Measurements from ENCODE around the gene CTNNA2.

CTNNA2 gene

DNA sequence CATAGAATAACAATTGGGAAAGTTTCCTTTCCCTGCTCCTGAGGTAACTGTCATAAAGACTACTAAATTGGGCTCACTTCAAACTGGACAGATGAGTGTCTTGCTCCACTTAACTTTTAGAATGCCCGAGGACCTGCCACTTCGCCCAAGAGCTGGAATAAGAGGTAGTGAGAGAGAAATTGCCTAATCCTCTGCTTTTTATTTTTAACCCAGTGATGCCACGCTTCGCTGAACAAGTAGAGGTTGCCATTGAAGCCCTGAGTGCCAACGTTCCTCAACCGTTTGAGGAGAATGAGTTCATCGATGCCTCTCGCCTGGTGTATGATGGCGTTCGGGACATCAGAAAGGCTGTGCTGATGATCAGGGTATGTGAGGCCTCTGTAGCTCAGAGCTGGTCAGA lies 1061.1 kb downstream of the CTNNA2 start:
- H3K4me3 ChIP-seq (ENCODE audit: low read depth, low read length): no peak overlapping the region
- no peaks in the 10 kb centered on the region for H3K36me3 ChIP-seq (replicated peaks)
- no peak for DNase-seq
- TF ChIP-seq, protein P1, sequence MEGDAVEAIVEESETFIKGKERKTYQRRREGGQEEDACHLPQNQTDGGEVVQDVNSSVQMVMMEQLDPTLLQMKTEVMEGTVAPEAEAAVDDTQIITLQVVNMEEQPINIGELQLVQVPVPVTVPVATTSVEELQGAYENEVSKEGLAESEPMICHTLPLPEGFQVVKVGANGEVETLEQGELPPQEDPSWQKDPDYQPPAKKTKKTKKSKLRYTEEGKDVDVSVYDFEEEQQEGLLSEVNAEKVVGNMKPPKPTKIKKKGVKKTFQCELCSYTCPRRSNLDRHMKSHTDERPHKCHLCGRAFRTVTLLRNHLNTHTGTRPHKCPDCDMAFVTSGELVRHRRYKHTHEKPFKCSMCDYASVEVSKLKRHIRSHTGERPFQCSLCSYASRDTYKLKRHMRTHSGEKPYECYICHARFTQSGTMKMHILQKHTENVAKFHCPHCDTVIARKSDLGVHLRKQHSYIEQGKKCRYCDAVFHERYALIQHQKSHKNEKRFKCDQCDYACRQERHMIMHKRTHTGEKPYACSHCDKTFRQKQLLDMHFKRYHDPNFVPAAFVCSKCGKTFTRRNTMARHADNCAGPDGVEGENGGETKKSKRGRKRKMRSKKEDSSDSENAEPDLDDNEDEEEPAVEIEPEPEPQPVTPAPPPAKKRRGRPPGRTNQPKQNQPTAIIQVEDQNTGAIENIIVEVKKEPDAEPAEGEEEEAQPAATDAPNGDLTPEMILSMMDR (IDR thresholded peaks at IDR 0.05; ENCODE audit: low read depth, low read length, missing control alignments): no peak
- in situ Hi-C loops (cut with HindIII; ENCODE audit: low pct_ligation_motif_present, low sequenced_read_pairs): no loop called here
- no peaks in the 10 kb centered on the region for H3K27me3 ChIP-seq (replicated peaks)
- no peak overlapping the region for H3K27ac ChIP-seq

DNA sequence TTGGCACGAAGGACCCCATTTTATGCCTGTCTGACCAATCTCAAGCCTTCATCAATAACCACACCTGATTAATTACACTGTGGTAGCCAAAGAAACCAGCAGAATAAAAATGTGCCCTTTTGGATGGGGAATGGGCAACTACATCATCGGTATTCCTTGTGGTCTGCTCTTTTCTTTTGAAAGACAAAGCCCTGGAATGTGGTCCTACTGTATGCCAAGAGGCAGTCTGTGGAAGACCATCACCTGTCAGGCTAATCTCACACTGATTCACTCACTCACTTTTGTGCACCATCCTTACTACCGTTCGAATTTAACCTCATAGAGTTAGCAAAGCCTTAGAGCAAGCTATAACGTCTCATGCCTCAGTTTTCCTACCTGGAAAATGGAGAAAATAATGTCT lies 1066.9 kb downstream of the CTNNA2 start:
- Histone ChIP-seq H3K36me3 (replicated peaks) (no peaks in the 10 kb centered on the region), H3K27ac (no peak overlapping the region), H3K27me3 (replicated peaks) (no peaks in the 10 kb centered on the region), H3K4me3 (ENCODE audit: low read depth, low read length) (no peak overlapping the region)
- in situ Hi-C loops (cut with HindIII; ENCODE audit: low pct_ligation_motif_present, low sequenced_read_pairs): no loop called here
- DNase-seq: no peak
- TF ChIP-seq, protein P1 (IDR thresholded peaks at IDR 0.05; ENCODE audit: low read depth, low read length, missing control alignments): no peak

DNA sequence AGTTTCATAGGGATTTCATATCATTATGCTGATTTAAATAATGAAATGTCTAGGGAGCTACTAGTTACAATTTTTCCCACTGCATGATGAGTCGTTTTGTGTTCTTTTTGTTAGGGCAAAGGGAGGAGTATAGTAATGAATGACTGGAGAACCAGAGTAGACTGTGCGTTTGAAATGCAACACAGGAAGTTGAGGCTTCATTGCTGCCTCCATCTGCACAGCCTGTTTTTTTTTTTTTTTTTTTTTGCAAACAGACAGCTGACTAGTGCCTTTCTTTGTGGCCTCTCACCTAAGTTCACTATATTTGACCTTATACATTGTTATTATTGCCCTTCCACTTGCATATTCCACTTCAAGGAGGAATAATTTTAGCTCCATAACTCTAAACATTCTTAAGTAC lies 1078.4 kb downstream of the CTNNA2 start:
- H3K4me3 ChIP-seq (ENCODE audit: low read depth, low read length): no peak overlapping the region
- H3K27me3 ChIP-seq (replicated peaks): no peaks in the 10 kb centered on the region
- DNase-seq: no peak
- TF ChIP-seq, protein P1 (IDR thresholded peaks at IDR 0.05; ENCODE audit: low read depth, low read length, missing control alignments): no peak
- no peaks in the 10 kb centered on the region for H3K36me3 ChIP-seq (replicated peaks)
- no peak overlapping the region for H3K27ac ChIP-seq
- in situ Hi-C loops (cut with HindIII; ENCODE audit: low pct_ligation_motif_present, low sequenced_read_pairs): no loop called here

DNA sequence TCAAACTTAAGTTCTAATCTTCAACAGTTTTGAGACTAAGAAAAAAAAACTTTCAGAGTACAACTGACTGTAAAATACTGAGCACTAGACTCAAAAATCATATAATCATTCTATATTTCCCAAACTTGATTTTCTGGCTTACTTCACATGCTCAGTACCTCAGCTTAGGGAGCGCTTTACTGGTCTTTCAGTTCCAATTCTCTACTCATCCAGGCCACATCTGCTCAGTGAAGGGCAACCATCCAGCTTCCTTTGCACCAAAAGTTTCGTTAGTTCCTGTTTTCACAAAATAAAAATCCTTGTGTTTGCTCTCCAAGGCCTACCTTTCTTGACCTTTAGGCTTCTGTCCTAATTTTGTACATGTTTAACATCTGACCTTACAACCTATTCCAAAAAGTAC lies 1079.3 kb downstream of the CTNNA2 start:
- TF ChIP-seq, protein P1 (IDR thresholded peaks at IDR 0.05; ENCODE audit: low read depth, low read length, missing control alignments): no peak
- DNase-seq: no peak
- in situ Hi-C loops (cut with HindIII; ENCODE audit: low pct_ligation_motif_present, low sequenced_read_pairs): no loop called here

DNA sequence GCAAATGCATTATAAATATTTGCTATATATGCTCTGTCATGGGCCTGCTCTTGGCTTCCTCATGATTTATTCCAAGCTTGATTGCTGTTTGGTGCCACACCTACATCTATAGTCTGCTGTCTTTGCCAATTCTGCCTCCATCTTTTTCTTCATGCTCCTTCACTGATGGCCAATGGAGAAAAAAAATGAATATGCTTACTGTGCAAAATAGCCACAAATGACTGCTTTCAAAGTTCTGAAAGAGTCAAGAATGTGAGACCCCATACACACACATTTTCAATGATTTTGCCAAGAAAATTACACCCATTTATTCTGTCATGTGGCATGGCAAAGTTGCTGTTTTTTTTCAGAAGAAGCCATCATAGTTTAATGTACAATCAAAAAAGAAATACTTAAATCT lies 1097.3 kb downstream of the CTNNA2 start:
- no peak for DNase-seq
- in situ Hi-C loops (cut with HindIII; ENCODE audit: low pct_ligation_motif_present, low sequenced_read_pairs): no loop called here
- no peak overlapping the region for H3K4me3 ChIP-seq (ENCODE audit: low read depth, low read length)
- TF ChIP-seq, protein P1 (IDR thresholded peaks at IDR 0.05; ENCODE audit: low read depth, low read length, missing control alignments): no peak
- no peak overlapping the region for H3K27ac ChIP-seq
- no peaks in the 10 kb centered on the region for H3K36me3 ChIP-seq (replicated peaks)
- no peaks in the 10 kb centered on the region for H3K27me3 ChIP-seq (replicated peaks)

More for the DNA sequence above, 1079.3 kb downstream of the CTNNA2 start:
- no peak overlapping the region for H3K4me3 ChIP-seq (ENCODE audit: low read depth, low read length)
- H3K27me3 ChIP-seq (replicated peaks): no peaks in the 10 kb centered on the region
- H3K36me3 ChIP-seq (replicated peaks): no peaks in the 10 kb centered on the region
- H3K27ac ChIP-seq: no peak overlapping the region

DNA sequence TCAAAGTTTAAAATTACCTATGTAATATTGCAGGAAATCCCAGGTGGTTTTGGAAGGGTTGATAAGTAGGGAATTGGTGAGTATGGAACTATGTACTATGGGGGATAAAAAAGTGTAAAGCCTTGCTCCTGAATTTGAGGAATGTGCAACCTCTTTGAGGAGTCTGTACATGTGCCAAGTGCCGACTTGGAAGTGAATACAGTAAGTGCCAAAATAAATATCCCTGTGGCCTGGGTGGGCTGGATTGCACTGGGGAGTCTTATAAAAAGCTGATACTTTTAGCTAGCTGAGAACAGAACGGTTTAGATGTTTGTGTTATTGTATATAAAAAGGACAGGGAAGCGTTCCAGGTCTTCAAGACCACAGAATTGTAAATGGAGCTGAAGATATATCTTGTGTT lies 1108.8 kb downstream of the CTNNA2 start:
- TF ChIP-seq, protein P1 (IDR thresholded peaks at IDR 0.05; ENCODE audit: low read depth, low read length, missing control alignments): no peak
- H3K36me3 ChIP-seq (replicated peaks): no peaks in the 10 kb centered on the region
- in situ Hi-C loops (cut with HindIII; ENCODE audit: low pct_ligation_motif_present, low sequenced_read_pairs): no loop called here
- H3K4me3 ChIP-seq (ENCODE audit: low read depth, low read length): no peak overlapping the region
- DNase-seq: no peak
- no peak overlapping the region for H3K27ac ChIP-seq
- no peaks in the 10 kb centered on the region for H3K27me3 ChIP-seq (replicated peaks)

All from brain microvascular endothelial cell (primary cell).